Tibial nerve (tissue), 4 donors: ENCODE results near the gene PCDH8.

Source experiments
- CTCF ChIP-seq, 5 experiments: fragments of 200-600 bp in 3 of 5; fragments of 450-650 bp in 2 of 5; sonication (generic) in 3 of 5; IDR thresholded peaks; one replicate each; pipeline ENCODE4 v1.5.1; 2016 to 2019; ENCODE audit warnings: antibody characterized with exemption in 5 of 5, mild to moderate bottlenecking in 3 of 5, moderate library complexity in 2 of 5
- EP300 ChIP-seq, 2 donors: sonication (generic); formaldehyde crosslinking; IDR thresholded peaks; one replicate each; pipeline ENCODE4 v1.6.1; 2017; ENCODE audit warnings: antibody characterized with exemption in 2 of 2, mild to moderate bottlenecking in 1 of 2

DNA sequence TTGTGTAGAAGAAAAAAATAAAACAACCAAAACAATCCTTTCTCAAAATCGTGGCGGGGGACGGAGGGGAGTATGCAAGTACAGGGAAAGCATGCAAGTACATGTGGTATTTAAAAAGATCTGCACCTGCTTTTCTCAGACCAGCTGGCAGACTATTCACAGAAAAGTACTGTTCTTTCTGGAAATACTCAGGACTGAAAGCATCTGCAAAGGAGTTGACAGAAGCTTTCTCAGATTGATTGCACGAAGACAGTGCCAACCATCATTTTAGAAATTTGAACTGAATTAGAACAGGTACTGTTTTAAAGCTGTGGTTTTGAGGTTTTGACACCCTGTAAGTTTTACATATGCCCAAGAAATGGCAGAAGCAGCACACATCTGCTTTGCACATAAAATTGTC is 19.8 kb upstream of the PCDH8 start:
- TF ChIP-seq CTCF (IDR thresholded peaks at IDR 0.05) (no peak), EP300 (IDR thresholded peaks at IDR 0.05) (no peak)
